GM21529 (cell line): ENCODE measurements around the gene SZT2.
A peak's percentile ranks its signal among the peaks of the same experiment; 100 is the strongest.
"Not testable (repeated sequence)": the region's sequence is repeated elsewhere in the genome, so short reads cannot be mapped to it uniquely, and the experiment has no call there.

ENCODE experiments used
- ATAC-seq: cut with Tn5 transposase; IDR thresholded peaks from one replicate; pipeline ENCODE4 v1.9.1; 2021; ENCODE audit not compliant: unreplicated experiment

SZT2 gene

GRCh38 chr1:43360616-43361015 is 29.1 kb upstream of the SZT2 start:
- ATAC-seq, result no peak

GRCh38 chr1:43363283-43363934 is 26.3 kb upstream of the SZT2 start:
- no peak for ATAC-seq

- no peak for ATAC-seq
Measured at GRCh38 chr1:43363935-43364525, 25.7 kb upstream of the SZT2 start.

- no peak for ATAC-seq
Measured at GRCh38 chr1:43365678-43366077, 24.0 kb upstream of the SZT2 start.

GRCh38 chr1:43366179-43366578 is 23.5 kb upstream of the SZT2 start:
- ATAC-seq, result no peak

- no peak for ATAC-seq
Measured at GRCh38 chr1:43366601-43367025, 23.1 kb upstream of the SZT2 start.

- ATAC-seq, result peak; percentile 43
Measured at GRCh38 chr1:43367026-43367903, 22.4 kb upstream of the SZT2 start.

- peak; percentile 70 for ATAC-seq
Measured at GRCh38 chr1:43367904-43368645, 21.6 kb upstream of the SZT2 start, which contains the start of gene ELOVL1. TSS of gene ELOVL1 (minus strand) at chr1:43368011. CDS start at chr1:43365609, 2,402 bp downstream.

GRCh38 chr1:43368646-43369020 is 21.1 kb upstream of the SZT2 start:
- no peak for ATAC-seq

GRCh38 chr1:43369779-43370178 is 19.9 kb upstream of the SZT2 start:
- ATAC-seq, result not testable (repeated sequence)

- ATAC-seq, result no peak
Measured at GRCh38 chr1:43370564-43370963, 19.1 kb upstream of the SZT2 start.

GRCh38 chr1:43372172-43372571 is 17.5 kb upstream of the SZT2 start:
- ATAC-seq, result no peak

GRCh38 chr1:43373066-43373940 is 16.4 kb upstream of the SZT2 start:
- no peak for ATAC-seq

- no peak for ATAC-seq
Measured at GRCh38 chr1:43376723-43377235, 12.9 kb upstream of the SZT2 start.

GRCh38 chr1:43377831-43378230 is 11.9 kb upstream of the SZT2 start:
- ATAC-seq, result no peak

GRCh38 chr1:43379476-43379875 is 10.2 kb upstream of the SZT2 start:
- ATAC-seq, result no peak

GRCh38 chr1:43381612-43382011 is 8.1 kb upstream of the SZT2 start:
- no peak for ATAC-seq

- ATAC-seq, result no peak
Measured at GRCh38 chr1:43382027-43382779, 7.5 kb upstream of the SZT2 start.

GRCh38 chr1:43383449-43383848 is 6.2 kb upstream of the SZT2 start:
- ATAC-seq, result no peak
